Skeletal muscle tissue (tissue), 4 donors: ENCODE results near the gene MEF2A. TPM values are rescaled to one million over a fixed set of nuclear protein-coding genes. Genes with fewer than 3 reads are reported as not detected.
A peak's percentile ranks its signal among the peaks of the same experiment; 100 is the strongest.

ENCODE experiments used
- H3K27ac ChIP-seq: one replicate; pipeline ENCODE4 v1.7.0; 2013; ENCODE audit warnings: mild to moderate bottlenecking, low read depth, low read length, inconsistent platforms
- H3K27me3 ChIP-seq, 3 donors: one replicate each; pipeline ENCODE4 v1.7.0; 2013; ENCODE audit warnings: low read length in 3 of 3; ENCODE audit not compliant: control insufficient read depth in 3 of 3, insufficient read depth in 3 of 3
- H3K36me3 ChIP-seq, 3 donors: one replicate each; pipeline ENCODE4 v1.7.0; 2013; ENCODE audit warnings: low read length in 3 of 3; ENCODE audit not compliant: control insufficient read depth in 3 of 3, insufficient read depth in 3 of 3
- H3K4me1 ChIP-seq, 3 donors: one replicate each; pipeline ENCODE4 v1.7.0; 2013; ENCODE audit warnings: low read length in 3 of 3, mild to moderate bottlenecking in 3 of 3; ENCODE audit not compliant: control insufficient read depth in 3 of 3, insufficient read depth in 3 of 3
- H3K4me3 ChIP-seq, 3 donors: one replicate each; pipeline ENCODE4 v1.7.0; 2013; ENCODE audit warnings: low read length in 3 of 3
- H3K9ac ChIP-seq, 3 donors: one replicate each; pipeline ENCODE4 v1.7.0; 2013; ENCODE audit warnings: low read length in 3 of 3, mild to moderate bottlenecking in 3 of 3, moderate library complexity in 2 of 3, low read depth in 1 of 3
- H3K9me3 ChIP-seq, 3 donors: one replicate each; pipeline ENCODE4 v1.7.0; 2013; ENCODE audit warnings: low read length in 3 of 3; ENCODE audit not compliant: control insufficient read depth in 3 of 3
- total RNA-seq: library from RNA; depleted of rRNA; stranded (reverse); fragments of >200 nt; gene quantifications from one replicate; pipeline ENCODE4 v1.2.3, GENCODE V29; 2014
- donor health status: Osteomylitis.

The MEF2A gene
- total RNA-seq, 1 donor from 2014 or later: 29.7 TPM

DNA sequence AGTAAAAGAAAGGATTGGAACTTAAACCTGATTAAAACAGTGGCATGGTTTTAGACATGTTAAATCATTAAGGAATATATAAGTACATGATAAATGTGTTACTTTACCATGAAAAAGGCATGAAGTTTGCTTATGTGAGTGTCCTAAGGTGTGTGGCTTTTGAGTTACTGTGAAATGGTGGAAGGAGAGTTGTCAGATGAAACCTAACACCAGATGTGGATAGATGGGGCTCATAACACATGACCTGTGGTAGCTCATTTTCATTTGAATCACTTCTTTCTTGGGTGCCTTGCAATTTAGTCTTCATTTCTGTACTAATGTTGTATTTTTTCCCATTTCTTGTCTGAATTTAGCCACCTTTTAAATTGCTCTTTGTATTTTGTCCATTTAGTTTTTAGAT lies 13.0 kb downstream of the MEF2A start:
- Histone ChIP-seq H3K9me3 (no peaks in the 10 kb centered on the region), H3K9ac (peak overlapping the region in 1 of 3 donors; percentile 46), H3K27me3 (no peaks in the 10 kb centered on the region), H3K27ac (no peak overlapping the region), H3K4me3 (no peak overlapping the region), H3K4me1 (peaks cover 33 to 43% (median 42%) of the 10 kb centered on the region in 3 donors), H3K36me3 (no peaks in the 10 kb centered on the region)

DNA sequence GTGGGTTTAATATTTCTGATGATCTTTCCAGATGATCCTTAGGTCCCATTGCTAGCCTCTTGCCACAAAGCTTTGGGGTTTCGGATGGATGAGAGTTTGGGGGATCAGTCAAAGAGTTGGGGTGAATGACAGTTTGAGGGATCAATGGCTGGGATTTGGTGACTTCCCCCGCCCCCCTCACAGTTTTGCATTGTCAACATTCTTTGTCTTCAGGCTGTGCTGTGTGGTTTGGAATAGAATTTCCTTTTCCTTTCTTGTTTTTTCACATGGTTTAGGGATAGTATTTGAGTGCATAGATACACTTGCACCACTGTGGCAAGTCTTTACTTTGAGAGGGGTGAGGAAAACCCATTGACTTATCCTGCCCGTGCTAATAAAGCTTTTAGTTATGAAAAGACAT lies 14.3 kb downstream of the MEF2A start:
- Histone ChIP-seq H3K9ac (no peak overlapping the region), H3K9me3 (no peaks in the 10 kb centered on the region), H3K27ac (no peak overlapping the region), H3K36me3 (no peaks in the 10 kb centered on the region), H3K27me3 (no peaks in the 10 kb centered on the region), H3K4me1 (peaks cover 33 to 42% (median 38%) of the 10 kb centered on the region in 3 donors), H3K4me3 (no peak overlapping the region)

DNA sequence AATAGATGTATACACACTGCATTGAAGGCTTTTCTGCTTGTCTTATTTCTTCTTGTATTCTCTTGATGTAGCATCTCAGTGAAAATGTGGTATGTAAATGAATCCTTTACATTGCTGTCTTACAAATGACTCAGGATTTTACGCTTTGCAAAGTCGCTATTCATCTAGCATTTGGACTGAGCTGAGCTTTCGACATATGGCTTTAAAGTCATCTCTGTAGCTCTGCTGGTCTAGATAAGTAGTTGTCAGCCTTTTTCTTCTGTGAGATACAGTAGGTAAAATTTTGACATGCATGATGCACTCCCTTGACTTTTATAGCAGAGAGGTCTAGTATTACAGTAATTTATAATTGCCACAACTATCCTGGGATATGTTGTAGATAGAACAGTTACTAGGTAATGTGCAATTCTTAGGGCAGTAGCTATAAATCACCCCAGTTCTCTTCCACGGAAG lies 16.8 kb downstream of the MEF2A start:
- Histone ChIP-seq H3K4me3 (peak overlapping the region in 1 of 3 donors; percentile 19), H3K9me3 (peaks cover 0 to 6% (median 0%) of the 10 kb centered on the region in 3 donors), H3K4me1 (peaks cover 30 to 39% (median 35%) of the 10 kb centered on the region in 3 donors), H3K27ac (peak overlapping the region; percentile 11), H3K36me3 (no peaks in the 10 kb centered on the region), H3K9ac (no peak overlapping the region), H3K27me3 (no peaks in the 10 kb centered on the region)

DNA sequence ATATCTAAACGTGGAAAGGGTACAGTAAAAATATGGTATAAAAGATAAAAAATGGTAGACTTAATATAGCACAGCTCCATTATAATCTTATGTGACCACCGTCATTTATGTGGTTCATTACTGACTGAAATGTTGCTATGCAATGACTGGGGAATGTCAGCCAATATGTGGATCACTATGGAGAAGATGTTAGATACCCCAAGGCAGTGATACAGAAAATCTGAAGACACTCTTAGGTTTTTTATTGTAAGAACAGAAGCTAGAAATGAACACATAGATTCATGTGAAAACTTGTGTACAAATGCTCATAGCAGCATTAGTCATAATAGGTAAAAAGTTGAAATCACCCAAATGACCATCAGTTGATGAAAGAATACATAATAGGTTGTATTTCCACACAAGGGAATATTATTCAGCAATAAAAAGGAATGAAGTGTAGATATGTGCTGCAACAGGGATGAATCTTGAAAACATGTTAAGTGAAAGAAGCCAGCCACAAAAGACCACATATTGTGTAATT lies 18.4 kb downstream of the MEF2A start:
- Histone ChIP-seq H3K4me1 (peaks cover 20 to 27% (median 26%) of the 10 kb centered on the region in 3 donors), H3K27me3 (no peaks in the 10 kb centered on the region), H3K36me3 (no peaks in the 10 kb centered on the region), H3K9ac (no peak overlapping the region), H3K4me3 (no peak overlapping the region), H3K9me3 (peaks cover 0 to 6% (median 0%) of the 10 kb centered on the region in 3 donors), H3K27ac (no peak overlapping the region)

DNA sequence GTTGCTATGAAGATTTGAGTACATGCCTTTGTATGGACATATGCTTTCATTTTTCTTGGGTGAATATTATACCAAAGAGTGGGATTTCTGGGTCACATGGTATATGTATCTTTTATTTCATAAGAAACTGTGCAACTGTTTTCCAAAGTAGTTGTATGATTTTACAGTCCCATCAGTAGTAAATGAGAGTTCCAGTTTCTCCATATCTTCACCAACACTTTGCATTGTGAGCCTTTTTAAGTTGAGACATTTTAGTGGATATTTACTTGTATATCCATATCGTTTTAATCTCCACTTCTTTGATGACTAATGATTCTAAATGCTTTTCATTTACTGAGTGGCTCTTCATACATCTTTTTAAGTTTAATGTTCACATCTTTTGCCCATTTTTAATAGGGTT lies 20.3 kb downstream of the MEF2A start:
- H3K4me1 ChIP-seq: peaks cover 16 to 17% (median 16%) of the 10 kb centered on the region in 3 donors
- H3K27me3 ChIP-seq: no peaks in the 10 kb centered on the region
- peaks cover 0 to 6% (median 0%) of the 10 kb centered on the region in 3 donors for H3K9me3 ChIP-seq
- H3K9ac ChIP-seq: no peak overlapping the region
- H3K27ac ChIP-seq: no peak overlapping the region
- H3K36me3 ChIP-seq: no peaks in the 10 kb centered on the region
- H3K4me3 ChIP-seq: no peak overlapping the region

DNA sequence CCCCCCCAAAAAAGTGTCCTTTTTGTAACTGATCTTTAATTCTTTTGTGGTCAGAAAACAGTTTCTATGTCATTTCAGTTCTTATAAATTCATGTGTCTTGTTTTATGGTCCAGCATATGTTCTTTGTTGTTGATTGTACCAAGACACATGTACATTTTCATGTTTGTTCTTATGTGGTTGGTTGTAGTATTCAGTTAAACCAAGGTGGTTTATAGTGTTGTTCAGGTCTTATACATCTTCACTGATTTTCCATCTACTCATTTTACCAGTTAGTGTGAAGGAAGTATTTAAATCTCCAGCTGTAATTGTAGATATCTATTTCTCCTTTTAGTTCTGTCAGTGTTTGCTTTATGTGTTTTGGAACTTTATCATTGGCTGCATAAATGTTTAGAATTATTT lies 24.0 kb downstream of the MEF2A start:
- Histone ChIP-seq H3K27me3 (no peaks in the 10 kb centered on the region), H3K4me3 (no peak overlapping the region), H3K9me3 (peaks cover 0 to 6% (median 0%) of the 10 kb centered on the region in 3 donors), H3K4me1 (peaks cover 9 to 15% (median 9%) of the 10 kb centered on the region in 3 donors), H3K9ac (no peak overlapping the region), H3K27ac (no peak overlapping the region), H3K36me3 (no peaks in the 10 kb centered on the region)

DNA sequence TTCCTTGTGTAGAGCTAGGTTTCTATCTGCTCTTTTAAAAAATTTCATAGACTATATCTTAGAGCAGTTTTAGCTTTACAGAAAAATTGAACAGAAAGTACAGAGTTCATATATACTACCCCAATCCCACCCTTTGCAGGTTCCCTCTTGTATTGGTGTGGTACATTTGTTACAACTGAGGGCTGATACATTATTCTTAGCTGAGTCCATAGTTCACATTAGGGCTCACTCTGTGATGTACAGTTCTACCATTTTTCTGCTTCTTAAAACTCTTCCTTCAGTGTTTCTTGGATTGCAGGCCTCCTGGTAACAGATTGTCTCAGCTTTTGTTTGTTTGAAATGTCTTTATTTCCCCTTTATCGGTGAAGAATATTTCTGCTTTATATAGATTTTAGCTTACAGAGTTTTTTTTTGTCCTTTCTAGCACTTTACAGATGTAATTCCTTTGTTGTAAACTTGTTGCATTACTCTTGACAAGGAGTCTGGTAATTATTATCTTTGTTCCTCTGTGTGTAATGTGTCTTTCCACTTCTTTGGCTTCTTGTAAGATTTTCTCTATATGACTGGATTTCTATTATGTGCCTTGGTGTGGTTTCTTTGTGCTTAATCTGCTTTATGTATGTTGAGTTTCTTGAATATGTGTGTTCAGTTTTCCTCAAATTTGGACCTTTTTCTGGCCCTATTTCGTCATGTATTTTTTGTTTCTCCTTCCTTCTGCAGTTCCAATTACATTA lies 25.3 kb downstream of the MEF2A start:
- Histone ChIP-seq H3K27ac (no peak overlapping the region), H3K36me3 (no peaks in the 10 kb centered on the region), H3K9ac (no peak overlapping the region), H3K27me3 (no peaks in the 10 kb centered on the region), H3K4me1 (peaks cover 11 to 20% (median 11%) of the 10 kb centered on the region in 3 donors), H3K4me3 (no peak overlapping the region), H3K9me3 (peaks cover 0 to under 1% (median 0%) of the 10 kb centered on the region in 3 donors)

DNA sequence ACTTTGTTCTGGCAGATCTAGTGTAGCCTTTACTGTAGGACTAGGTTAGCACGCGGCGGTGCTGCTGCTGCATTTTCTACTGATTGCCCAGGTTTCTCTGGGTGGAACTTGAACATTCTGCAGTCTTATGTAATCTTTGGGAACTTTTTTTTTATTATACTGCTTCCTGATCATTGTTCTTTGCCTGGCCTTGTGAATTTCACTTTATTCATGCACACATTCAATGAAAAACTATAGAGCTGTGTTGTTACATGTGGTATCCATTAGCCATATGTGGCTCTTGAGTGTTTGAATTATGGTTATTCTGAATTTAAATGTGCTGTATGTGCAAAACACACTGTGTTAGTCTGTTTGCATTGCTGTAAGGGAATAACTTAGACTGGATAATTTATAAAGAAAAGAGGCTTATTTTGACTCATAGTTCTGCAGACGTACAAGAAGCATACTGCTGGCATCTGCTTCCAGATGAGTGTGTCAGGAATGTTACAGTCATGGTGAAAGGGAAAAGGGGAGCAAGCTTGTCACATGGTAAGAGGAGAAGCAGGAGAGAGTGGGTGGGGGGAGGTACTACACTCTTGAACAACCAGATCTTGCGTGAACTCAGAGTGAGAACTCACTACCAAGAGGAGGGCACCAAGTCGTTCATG lies 26.5 kb downstream of the MEF2A start:
- no peak overlapping the region for H3K4me3 ChIP-seq
- peaks cover 11 to 20% (median 11%) of the 10 kb centered on the region in 3 donors for H3K4me1 ChIP-seq
- H3K9ac ChIP-seq: no peak overlapping the region
- no peaks in the 10 kb centered on the region for H3K36me3 ChIP-seq
- H3K27ac ChIP-seq: no peak overlapping the region
- H3K9me3 ChIP-seq: no peaks in the 10 kb centered on the region
- H3K27me3 ChIP-seq: no peaks in the 10 kb centered on the region

DNA sequence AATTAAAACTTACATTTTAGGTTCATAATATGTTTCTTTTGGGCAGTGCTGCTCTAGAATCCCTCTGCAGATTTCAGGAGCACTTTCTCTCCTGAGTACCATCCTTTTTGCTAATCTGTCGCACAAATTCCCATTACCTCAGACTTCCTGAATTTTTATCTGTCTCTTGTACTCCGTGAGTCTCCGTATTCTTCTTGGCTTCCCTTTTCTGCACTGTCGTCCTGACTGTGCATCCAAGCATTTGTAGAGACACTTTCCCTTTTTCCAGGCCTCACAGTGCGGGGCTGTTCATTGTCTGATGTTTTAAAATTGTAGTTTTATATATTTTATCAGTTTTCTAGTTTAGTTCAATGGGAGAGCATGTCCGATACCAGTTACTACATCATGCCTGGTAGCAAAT lies 27.3 kb downstream of the MEF2A start:
- H3K4me3 ChIP-seq: no peak overlapping the region
- H3K27me3 ChIP-seq: no peaks in the 10 kb centered on the region
- H3K27ac ChIP-seq: no peak overlapping the region
- peaks cover 11 to 20% (median 11%) of the 10 kb centered on the region in 3 donors for H3K4me1 ChIP-seq
- H3K36me3 ChIP-seq: no peaks in the 10 kb centered on the region
- no peaks in the 10 kb centered on the region for H3K9me3 ChIP-seq
- no peak overlapping the region for H3K9ac ChIP-seq

DNA sequence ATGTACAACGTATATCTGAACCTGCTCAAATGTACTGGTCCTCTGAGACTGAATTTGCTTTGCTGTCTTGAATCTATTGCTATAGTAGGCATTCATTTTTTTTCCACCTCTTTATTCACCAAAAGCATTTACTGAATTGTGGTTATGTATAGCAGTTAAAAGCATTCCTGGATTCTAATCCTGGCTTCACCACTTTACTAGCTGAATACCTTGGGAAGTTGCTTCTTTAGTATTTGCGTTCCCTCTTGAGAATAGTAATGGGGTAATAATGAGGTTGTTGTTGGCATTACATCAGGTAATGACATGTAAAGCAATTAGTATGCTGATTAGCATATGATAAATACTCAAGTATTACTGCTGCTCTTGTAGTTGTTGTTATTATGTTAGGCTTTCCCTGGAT lies 29.1 kb downstream of the MEF2A start:
- H3K27me3 ChIP-seq: no peaks in the 10 kb centered on the region
- H3K4me1 ChIP-seq: peaks cover 11 to 20% (median 11%) of the 10 kb centered on the region in 3 donors

More for the DNA sequence above, 29.1 kb downstream of the MEF2A start:
- no peak overlapping the region for H3K27ac ChIP-seq
- H3K9me3 ChIP-seq: no peaks in the 10 kb centered on the region
- H3K4me3 ChIP-seq: no peak overlapping the region
- H3K9ac ChIP-seq: no peak overlapping the region
- peaks cover 0 to 2% (median under 1%) of the 10 kb centered on the region in 3 donors for H3K36me3 ChIP-seq
